Fibroblast of pulmonary artery (primary cell): ENCODE results near the gene SP8.

ENCODE experiments used
- DNase-seq: peaks from one replicate; pipeline ENCODE4 v3.0.0-alpha.2; 2010; ENCODE audit warnings: low read depth
- H3K4me3 ChIP-seq: replicated peaks from 2 replicates; pipeline ENCODE4 v1.5.1; 2011; ENCODE audit warnings: low read depth, mild to moderate bottlenecking, control low read depth, low read length, moderate library complexity
- TF ChIP-seq, protein P1 (sequence below): IDR thresholded peaks from 2 replicates; pipeline ENCODE4 v1.5.1; 2011; ENCODE audit warnings: mild to moderate bottlenecking, control low read depth, low read length, inconsistent platforms; ENCODE audit errors: missing control alignments

The SP8 gene

DNA sequence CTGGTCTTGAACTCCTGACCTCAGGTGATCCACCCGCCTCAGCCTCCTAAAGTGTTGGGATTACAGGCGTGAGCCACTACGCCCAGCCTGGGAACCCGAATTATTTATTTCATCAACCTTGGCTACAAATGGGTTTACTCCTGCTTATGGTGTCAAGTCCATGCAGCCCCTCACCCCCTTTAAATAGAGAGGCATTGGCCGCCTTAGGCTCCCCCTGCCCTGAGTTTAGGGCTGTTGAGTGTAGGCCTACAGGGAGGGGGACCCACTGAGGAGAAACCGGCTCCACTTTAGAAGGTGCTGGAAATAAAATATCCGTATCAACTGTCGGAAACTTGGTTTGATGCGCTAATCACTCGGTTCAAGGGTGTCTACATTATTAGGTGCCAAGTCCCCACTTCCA, 8.7 kb upstream of the SP8 start:
- TF ChIP-seq, protein P1, sequence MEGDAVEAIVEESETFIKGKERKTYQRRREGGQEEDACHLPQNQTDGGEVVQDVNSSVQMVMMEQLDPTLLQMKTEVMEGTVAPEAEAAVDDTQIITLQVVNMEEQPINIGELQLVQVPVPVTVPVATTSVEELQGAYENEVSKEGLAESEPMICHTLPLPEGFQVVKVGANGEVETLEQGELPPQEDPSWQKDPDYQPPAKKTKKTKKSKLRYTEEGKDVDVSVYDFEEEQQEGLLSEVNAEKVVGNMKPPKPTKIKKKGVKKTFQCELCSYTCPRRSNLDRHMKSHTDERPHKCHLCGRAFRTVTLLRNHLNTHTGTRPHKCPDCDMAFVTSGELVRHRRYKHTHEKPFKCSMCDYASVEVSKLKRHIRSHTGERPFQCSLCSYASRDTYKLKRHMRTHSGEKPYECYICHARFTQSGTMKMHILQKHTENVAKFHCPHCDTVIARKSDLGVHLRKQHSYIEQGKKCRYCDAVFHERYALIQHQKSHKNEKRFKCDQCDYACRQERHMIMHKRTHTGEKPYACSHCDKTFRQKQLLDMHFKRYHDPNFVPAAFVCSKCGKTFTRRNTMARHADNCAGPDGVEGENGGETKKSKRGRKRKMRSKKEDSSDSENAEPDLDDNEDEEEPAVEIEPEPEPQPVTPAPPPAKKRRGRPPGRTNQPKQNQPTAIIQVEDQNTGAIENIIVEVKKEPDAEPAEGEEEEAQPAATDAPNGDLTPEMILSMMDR = no peak
- no peak overlapping the region for H3K4me3 ChIP-seq
- DNase-seq = no peak

DNA sequence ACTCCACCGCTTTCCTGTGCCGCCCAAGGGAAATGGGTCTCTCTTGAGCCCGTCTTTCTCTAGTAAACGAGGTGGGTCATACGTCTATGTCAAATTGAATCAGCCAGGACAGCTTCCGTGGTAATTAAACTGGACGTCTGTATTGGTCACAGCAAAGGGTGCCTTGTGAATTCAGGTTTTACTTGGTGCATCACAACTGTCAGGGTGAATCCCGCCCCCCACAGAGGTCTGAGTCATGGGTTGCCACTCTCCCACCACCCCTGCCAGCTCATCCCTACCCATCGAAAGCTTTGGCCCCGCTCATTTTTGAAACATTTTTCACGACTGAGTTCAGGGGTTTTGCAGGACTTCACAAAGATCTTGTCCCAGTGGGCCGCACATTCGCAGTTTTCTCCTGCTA, 8.0 kb upstream of the SP8 start:
- no peak overlapping the region for H3K4me3 ChIP-seq
- TF ChIP-seq, protein P1 = no peak
- DNase-seq = no peak

DNA sequence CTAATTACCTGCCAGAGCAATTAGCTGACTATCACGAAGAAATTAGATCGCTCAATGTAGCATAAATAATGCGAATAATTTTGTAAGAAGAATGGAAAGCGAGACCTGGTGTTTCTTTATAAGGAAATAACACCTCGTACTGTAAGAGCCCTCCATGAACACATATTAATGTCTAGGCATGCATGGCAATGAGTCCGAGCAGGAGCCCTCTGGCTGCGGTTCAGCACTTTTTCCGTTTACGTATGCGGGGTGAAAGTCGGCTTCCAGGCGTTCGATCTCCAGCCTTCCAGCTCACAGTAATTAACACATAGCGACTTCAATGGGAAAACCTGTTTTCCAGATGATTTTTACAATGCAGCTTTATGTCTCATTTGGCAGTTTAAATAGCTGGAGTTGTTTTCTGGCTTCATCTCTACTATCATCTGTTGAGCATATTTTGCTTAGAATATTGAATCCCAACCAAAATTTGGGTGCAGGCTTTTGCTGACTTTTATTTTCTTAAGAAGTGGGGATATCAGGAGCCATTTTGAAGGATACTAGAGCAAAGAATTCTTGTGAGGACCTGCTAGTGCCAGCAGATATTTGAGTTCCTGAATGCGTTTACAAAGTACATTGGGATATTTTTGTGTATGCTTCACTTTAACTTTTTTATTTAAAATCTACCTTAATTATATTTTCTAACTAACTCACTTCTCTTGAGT, 7.2 kb upstream of the SP8 start:
- no peak overlapping the region for H3K4me3 ChIP-seq
- no peak for DNase-seq
- TF ChIP-seq, protein P1 = no peak

DNA sequence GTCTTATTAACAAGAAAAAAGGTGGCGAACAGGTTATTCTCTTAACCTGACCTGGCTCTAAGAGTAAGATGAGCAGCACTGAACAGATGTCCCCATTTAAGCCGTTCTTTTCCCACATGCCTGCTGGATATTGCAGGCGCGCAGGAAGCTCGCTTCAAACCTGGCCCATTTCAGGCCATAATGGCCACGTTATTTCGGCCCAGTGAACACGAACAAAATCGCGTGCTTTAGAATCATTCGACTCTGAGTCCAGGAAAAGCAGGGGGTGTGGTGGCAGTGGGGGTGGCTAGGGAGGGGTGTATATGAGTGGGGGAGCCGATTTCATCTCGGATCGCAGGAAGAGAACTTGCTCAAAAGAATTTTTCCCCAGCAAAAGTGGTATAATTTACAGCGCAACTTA, 6.6 kb upstream of the SP8 start:
- TF ChIP-seq, protein P1 = no peak
- no peak overlapping the region for H3K4me3 ChIP-seq
- DNase-seq = no peak

DNA sequence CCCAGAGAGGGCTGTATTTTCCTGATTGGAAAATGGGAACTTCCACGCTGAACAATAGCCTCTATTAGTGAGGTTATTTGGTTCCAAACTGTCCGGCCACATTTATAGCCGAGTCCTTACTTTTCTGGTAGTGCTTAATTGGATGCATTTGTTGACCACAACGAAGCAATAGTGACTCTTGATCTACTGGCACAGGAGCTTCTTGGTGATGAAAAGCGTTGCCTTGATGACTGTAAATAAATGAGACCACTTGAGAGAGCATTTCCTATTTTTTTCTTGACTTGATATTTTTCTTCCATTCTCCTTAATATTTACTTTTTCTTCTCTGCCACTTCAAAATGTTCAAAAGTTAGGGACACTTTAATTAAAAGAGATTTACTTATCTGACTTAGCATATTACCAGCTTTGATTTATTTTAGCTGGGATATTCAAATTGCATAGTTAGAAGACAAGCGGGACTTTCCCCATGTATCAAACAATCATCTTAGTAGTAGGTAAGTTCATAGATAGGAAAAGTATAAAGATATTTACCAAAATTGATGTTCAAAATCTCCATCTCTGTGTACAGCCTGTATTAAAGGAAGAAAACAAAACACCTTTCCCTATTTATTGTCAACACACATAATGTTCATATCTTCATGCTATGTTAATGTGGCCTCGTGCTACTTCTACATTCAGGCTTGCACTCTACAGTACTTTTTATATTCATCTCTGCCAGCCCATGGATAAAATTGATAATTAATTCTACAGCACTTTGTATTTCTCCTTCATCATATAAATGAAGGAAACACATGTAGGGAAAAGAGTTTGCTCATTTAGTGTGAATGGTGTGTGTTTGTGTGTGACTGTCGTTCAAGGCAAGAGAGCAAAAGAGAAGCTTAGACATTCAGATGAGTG, 5.1 kb upstream of the SP8 start:
- H3K4me3 ChIP-seq = no peak overlapping the region
- TF ChIP-seq, protein P1 = no peak
- no peak for DNase-seq

DNA sequence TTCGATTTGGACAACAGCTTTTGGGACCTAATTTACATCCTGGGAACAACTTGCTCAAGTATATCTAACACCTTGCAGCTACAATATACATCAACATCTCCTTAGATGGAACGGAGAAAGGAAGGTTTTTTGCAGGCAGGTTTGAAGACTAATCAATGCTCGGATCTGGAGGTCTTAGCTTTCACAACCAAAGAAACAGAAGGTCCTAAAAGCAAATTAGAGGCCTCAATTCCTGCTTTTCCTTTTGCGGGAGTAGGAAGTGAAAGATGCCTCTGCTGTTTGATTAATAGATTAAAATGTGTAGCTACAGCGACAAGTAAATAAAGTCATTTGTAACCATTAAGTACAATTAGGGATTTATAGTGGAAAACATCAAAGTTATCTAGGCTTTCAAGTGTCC, 3.7 kb upstream of the SP8 start:
- H3K4me3 ChIP-seq = no peak overlapping the region
- DNase-seq = no peak
- TF ChIP-seq, protein P1 = no peak
